COLO668 (cell line): ENCODE data around the gene RALGPS1.
"Not testable (repeated sequence)": the region's sequence is repeated elsewhere in the genome, so short reads cannot be mapped to it uniquely, and the experiment has no call there.

Experiments
- DNase-seq: peaks from one replicate; lab custom pipeline; 2025; ENCODE audit not compliant: unreplicated experiment; lab: John Stamatoyannopoulos, UW

The RALGPS1 gene

GRCh38 chr9:127132921-127133647 is 218.5 kb downstream of the RALGPS1 start:
- DNase-seq = peak; percentile 55

- peak; percentile 36 for DNase-seq
Observed at GRCh38 chr9:127133739-127134167, 219.2 kb downstream of the RALGPS1 start.

GRCh38 chr9:127135056-127135745 is 220.6 kb downstream of the RALGPS1 start:
- DNase-seq = no peak

- no peak for DNase-seq
Observed at GRCh38 chr9:127136081-127136879, 221.7 kb downstream of the RALGPS1 start.

- DNase-seq = no peak
Observed at GRCh38 chr9:127136880-127137639, 222.5 kb downstream of the RALGPS1 start.

- no peak for DNase-seq
Observed at GRCh38 chr9:127137640-127138360, 223.2 kb downstream of the RALGPS1 start.

- no peak for DNase-seq
Observed at GRCh38 chr9:127138444-127138843, 223.9 kb downstream of the RALGPS1 start.

- DNase-seq = no peak
Observed at GRCh38 chr9:127139071-127139731, 224.6 kb downstream of the RALGPS1 start.

GRCh38 chr9:127139775-127140174 is 225.2 kb downstream of the RALGPS1 start:
- DNase-seq = no peak

GRCh38 chr9:127140181-127140580 is 225.6 kb downstream of the RALGPS1 start:
- no peak for DNase-seq

- DNase-seq = no peak
Observed at GRCh38 chr9:127140842-127141675, 226.5 kb downstream of the RALGPS1 start.

GRCh38 chr9:127142291-127142690 is 227.7 kb downstream of the RALGPS1 start:
- DNase-seq = no peak

- DNase-seq = no peak
Observed at GRCh38 chr9:127142931-127143464, 228.4 kb downstream of the RALGPS1 start.

- DNase-seq = no peak
Observed at GRCh38 chr9:127143920-127144465, 229.4 kb downstream of the RALGPS1 start.

- no peak for DNase-seq
Observed at GRCh38 chr9:127144670-127145445, 230.3 kb downstream of the RALGPS1 start.

GRCh38 chr9:127146841-127147240 is 232.3 kb downstream of the RALGPS1 start:
- not testable (repeated sequence) for DNase-seq

GRCh38 chr9:127147251-127147650 is 232.7 kb downstream of the RALGPS1 start:
- DNase-seq = no peak

GRCh38 chr9:127148014-127148413 is 233.4 kb downstream of the RALGPS1 start:
- no peak for DNase-seq
